GM12873 (cell line): ENCODE results near the gene TNF.

ENCODE experiments used
- CTCF ChIP-seq: IDR thresholded peaks from 2 replicates; pipeline ENCODE4 v1.5.1; 2012; ENCODE audit warnings: low read depth, mild to moderate bottlenecking, moderate library complexity, low read length, control low read depth; ENCODE audit not compliant: insufficient read depth; ENCODE audit errors: missing control alignments

Gene TNF

GRCh38 chr6:31620586-31621319, 45.4 kb downstream of the TNF start, which contains the start of gene PRRC2A:
PRRC2A (plus strand) TSS chr6:31620715; CDS start chr6:31622790, 2,075 bp downstream.
- no peak for TF ChIP-seq CTCF

- no peak for TF ChIP-seq CTCF
These were observed 46.1 kb downstream of the TNF start for GRCh38 chr6:31621320-31621939.

- TF ChIP-seq CTCF: no peak
These were observed 46.6 kb downstream of the TNF start for GRCh38 chr6:31621991-31622390.

GRCh38 chr6:31622684-31623091, 47.3 kb downstream of the TNF start:
- no peak for TF ChIP-seq CTCF

- TF ChIP-seq CTCF: no peak
These were observed 48.7 kb downstream of the TNF start for GRCh38 chr6:31624070-31624469.

GRCh38 chr6:31626952-31627351, 51.6 kb downstream of the TNF start:
- TF ChIP-seq CTCF: no peak

GRCh38 chr6:31627690-31628287, 52.4 kb downstream of the TNF start:
- no peak for TF ChIP-seq CTCF
